CD4-positive, alpha-beta T cell treated with Interferon alpha-2 for 1 hour (primary cell): ENCODE results near the gene RETREG2.

ENCODE experiments used
- DNase-seq, 2 donors: peaks; one replicate each; pipeline ENCODE4 v3.0.0-alpha.2; 2020 to 2022

The RETREG2 gene

GRCh38 chr2:219171231-219171651 lies 6.8 kb upstream of the RETREG2 start:
- DNase-seq = peak; percentile 26 to 67

GRCh38 chr2:219172231-219173154 lies 5.6 kb upstream of the RETREG2 start:
- no peak for DNase-seq

- no peak for DNase-seq
These were observed 4.9 kb upstream of the RETREG2 start for GRCh38 chr2:219173176-219173575.

DNA sequence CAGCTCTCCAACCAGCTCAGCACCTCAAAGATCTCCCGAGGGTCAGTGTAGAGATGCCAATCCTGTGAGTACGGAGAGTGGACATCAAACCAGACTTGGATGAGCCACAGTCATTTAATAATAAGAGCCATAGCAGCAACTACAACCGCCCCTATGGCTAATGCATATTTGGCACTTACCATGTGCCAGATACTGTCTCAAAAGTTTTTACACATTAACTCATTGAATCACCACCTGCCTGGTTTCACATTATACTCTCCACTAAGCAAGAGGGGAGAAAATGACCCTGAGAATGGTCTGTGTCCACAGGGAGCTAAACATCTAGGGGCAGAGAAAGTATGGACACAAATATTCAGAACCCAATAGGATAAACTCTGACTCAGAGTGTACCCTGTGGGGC lies 3.9 kb upstream of the RETREG2 start:
- DNase-seq = no peak

- no peak for DNase-seq
These were observed 3.3 kb upstream of the RETREG2 start for GRCh38 chr2:219174801-219175200.

GRCh38 chr2:219175486-219175885 lies 2.6 kb upstream of the RETREG2 start:
- DNase-seq = no peak

DNA sequence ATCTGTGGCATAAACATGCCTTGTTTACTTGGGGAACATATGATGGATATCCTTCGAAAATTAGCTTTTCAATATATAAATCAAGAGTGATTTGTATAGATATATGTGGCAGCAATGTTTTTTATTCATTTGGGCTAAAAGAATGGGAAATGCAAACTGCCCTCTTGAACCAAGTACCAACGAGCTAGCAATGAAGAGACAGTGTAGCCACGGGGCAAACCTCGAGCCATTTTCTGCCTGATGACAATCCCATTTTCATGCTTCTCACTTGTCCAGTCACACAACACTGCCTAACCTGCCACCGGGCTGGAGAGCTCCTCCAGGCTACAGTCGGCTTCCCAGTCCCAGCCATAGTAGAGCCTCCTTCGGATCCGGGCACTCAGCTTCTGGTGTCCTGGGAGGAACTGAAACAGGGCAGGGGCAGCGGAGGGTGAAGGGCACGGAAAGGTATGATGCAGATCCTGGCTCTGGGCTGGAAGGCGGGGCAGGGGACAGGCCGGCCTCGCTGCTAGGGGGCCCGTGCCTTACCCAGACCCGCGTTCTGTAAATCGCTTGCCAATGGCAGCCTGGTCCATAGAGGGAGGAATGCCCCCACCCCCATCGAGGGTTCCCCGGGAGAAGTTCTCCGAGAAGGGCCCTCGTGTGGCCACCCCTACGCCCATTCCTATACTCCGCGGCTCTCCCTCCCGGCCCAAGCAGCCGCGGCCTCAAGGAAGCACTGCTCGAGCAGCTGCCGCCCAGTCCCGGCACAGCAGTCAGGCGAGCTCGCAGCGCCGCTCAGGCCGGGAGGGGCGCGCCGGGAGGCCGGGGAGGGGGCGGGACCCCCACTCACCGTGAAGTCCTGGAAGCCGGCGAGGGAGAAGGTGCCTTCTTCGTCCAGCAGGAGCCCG lies 1.9 kb upstream of the RETREG2 start:
- DNase-seq = peak; percentile 20 to 59

DNA sequence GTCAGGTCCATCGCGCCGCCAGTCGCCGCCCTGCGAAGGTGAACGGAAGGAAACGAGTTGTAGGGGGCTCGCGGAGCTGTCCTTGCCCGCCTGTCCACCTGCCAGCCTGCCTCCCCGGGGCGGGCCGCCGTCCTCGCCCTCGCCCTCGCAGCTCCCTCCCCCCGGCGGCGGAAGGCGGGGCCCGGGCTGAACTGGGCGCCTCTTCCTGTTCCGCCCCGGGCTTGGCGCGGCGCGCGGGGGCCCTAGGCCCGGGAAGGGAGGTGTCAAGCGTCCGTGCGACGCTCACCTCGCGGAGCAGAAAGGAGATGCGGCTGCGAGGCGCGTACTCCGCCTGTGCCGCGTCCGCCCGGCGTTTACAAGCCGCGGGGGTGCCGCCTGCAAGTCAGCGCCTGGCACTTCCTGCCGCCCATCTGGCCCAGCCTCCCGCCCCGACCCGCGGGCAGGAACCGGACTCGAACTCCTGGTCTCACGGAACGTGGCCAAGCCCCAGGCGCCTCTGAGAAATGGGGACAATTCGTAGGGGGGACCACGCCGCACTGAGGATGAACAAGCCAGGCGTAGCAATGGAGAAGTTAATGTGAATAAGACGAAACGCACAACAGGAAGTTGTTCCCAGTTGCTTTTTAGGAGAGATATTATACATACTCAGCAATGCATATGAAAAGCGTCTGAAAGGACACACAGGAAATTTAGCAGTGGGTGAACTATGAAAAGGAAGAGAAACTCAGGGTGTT lies 1.1 kb upstream of the RETREG2 start, which contains the start of gene CNPPD1:
Gene CNPPD1 (minus strand): TSS at position 108 of the 734 bp plus-strand sequence. CDS start 97 bp downstream, at position 11.
- DNase-seq = peak; percentile 85 to 91

- peak in 1 of 2 donors; percentile 54 for DNase-seq
These were observed 501 bp downstream of the RETREG2 start for GRCh38 chr2:219178377-219179175.

DNA sequence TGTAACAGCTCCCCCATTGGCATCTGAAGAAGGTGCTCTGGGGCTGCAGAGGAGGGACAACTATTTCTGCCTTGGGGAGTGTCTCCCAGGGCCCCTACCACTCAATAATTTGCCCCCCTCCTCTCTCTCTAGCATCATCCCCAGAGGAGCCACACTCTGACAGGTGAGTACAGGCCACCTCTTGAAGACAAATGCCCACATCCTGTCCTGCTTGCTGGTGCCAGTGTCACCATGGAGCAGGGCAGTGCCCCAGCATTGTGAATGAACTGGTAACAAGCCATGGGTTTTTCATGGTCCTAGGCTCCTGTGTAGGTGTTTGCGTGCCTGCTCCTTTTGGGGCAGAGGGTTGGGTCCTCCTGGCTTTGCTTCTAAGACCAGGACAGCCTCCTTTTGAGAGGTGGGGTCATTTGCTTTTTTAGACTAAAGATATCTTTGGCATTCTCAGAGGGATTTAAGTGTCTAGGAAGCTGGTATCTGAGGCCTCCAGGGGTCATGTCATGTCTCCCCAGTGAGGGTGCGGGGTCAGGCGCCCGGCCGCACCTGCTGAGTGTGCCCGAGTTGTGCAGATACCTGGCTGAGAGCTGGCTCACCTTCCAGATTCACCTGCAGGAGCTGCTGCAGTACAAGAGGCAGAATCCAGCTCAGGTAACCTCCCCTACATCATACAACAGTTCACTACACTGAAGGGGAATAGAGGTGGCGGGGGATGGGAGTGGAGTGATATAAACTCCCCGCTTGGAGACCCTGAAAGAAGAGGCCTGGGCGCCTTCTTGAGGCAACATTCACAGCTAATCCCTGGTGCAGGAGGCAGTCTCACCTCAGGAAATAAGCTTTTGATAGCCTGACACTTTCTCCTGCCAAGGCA lies 1.8 kb downstream of the RETREG2 start:
- no peak for DNase-seq

DNA sequence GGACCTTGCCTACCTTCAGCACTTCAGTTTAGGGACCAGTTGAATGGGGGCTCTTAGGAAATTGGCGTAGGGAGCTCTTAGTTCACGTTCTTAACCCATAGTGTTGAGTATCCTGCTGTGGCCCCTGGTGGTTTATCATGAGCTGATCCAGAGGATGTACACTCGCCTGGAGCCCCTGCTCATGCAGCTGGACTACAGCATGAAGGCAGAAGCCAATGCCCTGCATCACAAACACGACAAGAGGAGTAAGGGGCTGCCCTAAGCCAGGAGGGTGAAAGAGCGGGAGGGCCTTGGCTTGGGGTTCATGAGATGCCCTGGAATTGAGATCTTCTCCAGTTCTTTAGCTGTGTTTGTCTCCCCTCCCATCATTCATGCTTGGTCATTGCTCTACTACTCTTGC lies 2.9 kb downstream of the RETREG2 start:
- DNase-seq = no peak

GRCh38 chr2:219181531-219181930 lies 3.5 kb downstream of the RETREG2 start:
- no peak for DNase-seq

- DNase-seq = peak in 1 of 2 donors; percentile 6
These were observed 4.5 kb downstream of the RETREG2 start for GRCh38 chr2:219182331-219183150.

DNA sequence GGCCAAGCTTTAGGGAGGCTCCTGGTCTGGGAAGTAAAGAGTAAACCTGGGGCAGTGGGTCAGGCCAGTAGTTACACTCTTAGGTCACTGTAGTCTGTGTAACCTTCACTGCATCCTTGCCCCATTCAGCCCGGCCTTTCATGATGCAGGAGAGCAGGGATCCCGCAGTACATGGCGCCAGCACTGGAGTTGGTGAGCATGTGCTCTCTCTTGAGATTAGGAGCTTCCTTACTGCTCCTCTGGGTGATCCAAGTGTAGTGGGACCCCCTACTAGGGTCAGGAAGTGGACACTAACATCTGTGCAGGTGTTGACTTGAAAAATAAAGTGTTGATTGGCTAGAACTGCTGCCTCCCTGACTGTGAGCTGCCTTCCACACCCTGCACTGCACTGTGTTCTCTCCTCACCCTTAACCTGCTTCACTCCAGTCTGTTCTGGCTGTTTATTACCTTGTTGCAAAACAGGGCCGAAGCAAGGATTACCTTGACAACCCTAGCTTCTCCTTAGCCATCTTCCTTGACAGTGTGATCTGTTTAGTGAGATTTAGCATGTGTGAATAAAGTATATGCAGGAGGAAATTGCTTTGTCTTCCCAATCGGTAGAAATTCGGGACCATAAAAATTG lies 5.2 kb downstream of the RETREG2 start:
- DNase-seq = no peak

DNA sequence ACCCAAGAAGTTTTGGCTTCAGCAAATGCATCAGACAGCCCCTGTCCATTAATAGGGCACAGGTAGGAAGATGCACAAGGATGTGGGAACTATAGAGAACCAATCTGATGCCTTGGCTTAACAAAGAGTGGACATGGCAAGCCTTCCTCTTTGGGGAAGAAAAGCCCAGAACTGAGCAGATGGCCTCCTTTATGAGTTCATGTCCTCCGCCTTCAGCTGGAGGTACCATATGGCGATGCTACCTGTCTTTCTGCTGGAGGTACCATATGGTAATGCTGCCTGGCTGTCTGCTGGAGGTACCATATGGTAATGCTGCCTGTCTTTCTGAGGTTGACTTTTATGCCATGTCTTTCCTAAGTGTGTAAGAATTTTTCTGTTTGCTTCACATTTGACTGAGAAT lies 6.0 kb downstream of the RETREG2 start:
- no peak for DNase-seq

DNA sequence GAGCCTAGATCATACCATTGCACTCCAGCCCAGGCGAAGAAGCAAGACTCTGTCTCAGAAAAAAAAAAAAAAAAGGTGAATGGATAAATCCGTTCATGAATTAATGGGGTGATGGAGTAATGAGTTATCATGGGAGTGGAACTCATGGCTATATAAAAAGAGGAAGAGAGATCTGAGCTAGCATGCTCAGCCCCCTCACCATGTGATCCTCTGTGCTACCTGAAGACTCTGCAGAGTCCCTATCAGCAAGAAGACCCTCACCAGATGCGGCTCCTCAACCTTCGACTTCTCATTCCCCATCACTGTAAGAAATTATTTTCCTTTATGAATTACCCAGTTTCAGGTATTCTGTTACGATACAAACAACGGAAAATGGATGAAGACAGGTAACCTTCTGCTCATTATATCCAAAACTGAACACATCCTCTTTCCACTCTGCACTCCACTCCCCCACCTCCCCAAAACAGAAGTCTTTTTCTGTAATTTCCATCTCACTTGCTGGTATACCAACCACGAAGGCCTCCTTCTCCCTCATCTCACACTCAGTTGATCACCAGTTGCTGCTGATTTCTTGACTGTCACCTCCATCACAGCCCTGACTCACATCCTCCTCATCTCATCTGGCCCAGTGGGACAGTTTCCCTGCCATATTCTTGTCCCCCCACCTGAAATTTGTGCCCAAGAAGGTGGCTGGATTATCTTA lies 8.8 kb downstream of the RETREG2 start:
- DNase-seq = no peak

DNA sequence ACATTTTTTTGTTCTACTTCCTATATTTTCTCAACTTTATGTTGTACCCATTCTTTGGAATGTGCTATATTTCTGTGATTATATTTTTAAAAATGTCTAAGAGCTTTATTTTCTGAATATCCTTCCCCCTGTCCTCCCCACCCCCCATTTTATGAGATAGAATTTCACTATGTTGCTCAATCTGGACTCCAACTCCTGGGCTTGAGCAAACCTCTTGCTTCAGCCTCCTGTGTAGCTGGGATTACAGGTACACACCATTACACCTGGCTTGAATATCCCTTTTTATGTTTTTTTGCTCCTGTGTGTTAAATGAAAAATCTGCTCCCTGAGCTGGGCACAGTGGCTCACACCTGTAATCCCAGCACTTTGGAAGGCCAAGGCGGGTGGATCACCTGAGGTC lies 19.3 kb downstream of the RETREG2 start:
- DNase-seq = no peak

DNA sequence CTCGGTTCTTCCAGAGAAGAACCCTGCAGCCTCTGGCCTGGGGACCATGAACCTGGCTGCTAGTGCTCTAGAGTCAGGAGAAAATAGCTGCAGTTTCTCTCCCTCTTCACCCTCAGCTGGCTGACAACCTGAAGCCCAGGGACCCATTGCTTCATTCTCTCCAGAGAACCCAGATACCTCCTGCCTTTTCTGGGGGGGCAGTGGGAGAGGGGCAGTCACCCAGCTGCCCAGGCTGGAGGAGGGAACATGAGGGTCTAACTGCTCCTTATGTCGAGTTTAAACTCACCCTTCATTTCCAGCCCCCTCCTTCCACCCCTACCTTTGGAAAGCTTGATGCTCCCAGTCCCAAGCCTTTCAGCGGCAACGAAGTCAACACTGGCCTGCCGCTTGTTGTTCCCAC lies 20.9 kb downstream of the RETREG2 start:
- DNase-seq = no peak
